ENCODE data around the gene TIFAB. TPM values are rescaled to one million over a fixed set of nuclear protein-coding genes. Genes with fewer than 3 reads are reported as not detected.

TIFAB gene
- total RNA-seq = not detected in 2 replicates

GRCh38 chr5:135452321-135453030, at the start of gene TIFAB:
TSS of gene TIFAB (minus strand) at chr5:135452351. CDS start at chr5:135449939, 2,412 bp downstream.

GRCh38 chr5:135447298-135447929, 4.7 kb downstream of the TIFAB start, which contains the start of gene DCANP1:
TSS of gene DCANP1 (minus strand) at chr5:135447348. CDS start at chr5:135447108, 240 bp downstream.

GRCh38 chr5:135398855-135399793, 53.0 kb downstream of the TIFAB start, which contains the start of gene MACROH2A1:
TSS of gene MACROH2A1 (minus strand) at chr5:135399231. CDS start at chr5:135389093, 10,138 bp downstream.

Other genes with a start within 250 kb of the TIFAB start
- gene MACROH2A1, start 53.1 kb downstream of the TIFAB start, total RNA-seq = 170 TPM in 2 replicates
- not detected in 2 replicates for gene DCANP1, start 5.0 kb downstream of the TIFAB start, total RNA-seq
- not detected in 2 replicates for gene NEUROG1, start 83.6 kb upstream of the TIFAB start, total RNA-seq
- gene CXCL14, start 126.6 kb upstream of the TIFAB start, total RNA-seq = not detected in 2 replicates